GM12878 (cell line): ENCODE data around the gene BTNL2. TPM values are rescaled to one million over a fixed set of nuclear protein-coding genes. Genes with fewer than 3 reads are reported as not detected.
A peak's percentile ranks its signal among the peaks of the same experiment; 100 is the strongest.

Experiments used
- ATAC-seq: fragments of 200-7000 bp; cut with Tn5 transposase; 3 replicates; pipeline ENCODE4 v1.9.1; 2020; ENCODE audit warnings: mild to moderate bottlenecking, moderate library complexity
- BruUV-seq: library from RNA; stranded (reverse); fragments of 400-500 nt; replicated peaks from 2 replicates; lab custom pipeline; 2021; lab: Mats Ljungman, UMichigan
- CTCF ChIA-PET: fragments of 300-600 bp; sonication (Branson Sonifier 250); formaldehyde crosslinking; extraction: SDS; loops from one replicate; lab custom pipeline; 2021; ENCODE audit warnings: inconsistent platforms; lab: Yijun Ruan, JAX
- POLR2A ChIA-PET: fragments of 350-600 bp; formaldehyde crosslinking; extraction: SDS; loops from one replicate; lab custom pipeline; 2021; ENCODE audit warnings: inconsistent platforms; lab: Charles Lee
- RAD21 ChIA-PET: fragments of 300-600 bp; sonication (Branson Sonifier 250); formaldehyde crosslinking; loops from one replicate; lab custom pipeline; 2023; ENCODE audit warnings: antibody characterized with exemption; ENCODE audit not compliant: unreplicated experiment; lab: Charles Lee
- SMC1A ChIA-PET: fragments of 300-600 bp; sonication (Branson Sonifier 250); formaldehyde crosslinking; loops from one replicate; lab custom pipeline; 2023; ENCODE audit not compliant: unreplicated experiment, uncharacterized antibody; lab: Charles Lee
- DNase-seq: peaks from one replicate; pipeline ENCODE4 v3.0.0-alpha.2; 2011; ENCODE audit warnings: low read depth, low spot score
- FAIRE-seq: peaks from 3 replicates; lab custom pipeline; 2011; peaks lifted over from hg19 to GRCh38; lab: Jason Lieb, UNC
- H2AFZ ChIP-seq: 2 replicates; pipeline ENCODE4 v1.6.0; 2011; ENCODE audit warnings: low read depth, low read length, control low read depth; ENCODE audit not compliant: control insufficient read depth
- H3K27ac ChIP-seq: 2 replicates; pipeline ENCODE4 v1.5.1; 2011; ENCODE audit warnings: control low read depth; ENCODE audit not compliant: control insufficient read depth, insufficient read depth
- H3K27me3 ChIP-seq, 2 experiments: replicated peaks in 1 of 2; 2 replicates each; pipeline versions ENCODE4 v1.6.0 to v1.6.1; 2011; ENCODE audit warnings: low read length in 1 of 2; ENCODE audit not compliant: control insufficient read depth in 2 of 2, insufficient read depth in 2 of 2
- H3K36me3 ChIP-seq, 2 experiments: 2 replicates each; pipeline ENCODE4 v1.5.1; 2011; ENCODE audit warnings: low read length in 1 of 2; ENCODE audit not compliant: control insufficient read depth in 2 of 2, insufficient read depth in 2 of 2
- H3K4me1 ChIP-seq: 2 replicates; pipeline ENCODE4 v1.6.1; 2011; ENCODE audit warnings: mild to moderate bottlenecking, low read length, moderate library complexity, mixed read lengths; ENCODE audit not compliant: control insufficient read depth, insufficient read depth
- H3K4me2 ChIP-seq: 2 replicates; pipeline ENCODE4 v1.6.0; 2011; ENCODE audit warnings: control low read depth; ENCODE audit not compliant: control insufficient read depth, insufficient read depth
- H3K4me3 ChIP-seq: fragments of 200-600 bp; sonication (generic); 2 replicates; pipeline ENCODE4 v1.5.1; 2016
- H3K79me2 ChIP-seq: 2 replicates; pipeline ENCODE4 v1.6.0; 2011; ENCODE audit warnings: low read length; ENCODE audit not compliant: control insufficient read depth, insufficient read depth
- H3K9ac ChIP-seq: 2 replicates; pipeline ENCODE4 v1.8.0; 2011; ENCODE audit warnings: low read length, control low read depth, mixed read lengths; ENCODE audit not compliant: control insufficient read depth, insufficient read depth
- H3K9me3 ChIP-seq: replicated peaks from 3 replicates; pipeline ENCODE4 v1.5.1; 2011; ENCODE audit warnings: mild to moderate bottlenecking, low read length; ENCODE audit not compliant: control insufficient read depth, insufficient read depth
- H4K20me1 ChIP-seq: 2 replicates; pipeline ENCODE4 v1.6.0; 2011; ENCODE audit not compliant: control insufficient read depth, insufficient read depth
- BHLHE40 ChIP-seq, 2 experiments: fragments of 450-650 bp in 1 of 2; IDR thresholded peaks; 2 replicates each; pipeline ENCODE4 v1.6.1; 2011 to 2017; ENCODE audit warnings: low read depth in 2 of 2, borderline replicate concordance in 1 of 2, improper control_type of control experiment in 1 of 2, low read length in 1 of 2, mild to moderate bottlenecking in 1 of 2
- E2F4 ChIP-seq: IDR thresholded peaks from 2 replicates; pipeline ENCODE4 v1.6.1; 2012; ENCODE audit warnings: low read depth, low read length, improper control_type of control experiment
- IRF4 ChIP-seq: IDR thresholded peaks from 2 replicates; pipeline ENCODE4 v1.6.1; 2011; ENCODE audit warnings: low read depth, low read length
- MTA3 ChIP-seq: IDR thresholded peaks from 2 replicates; pipeline ENCODE4 v1.6.1; 2012; ENCODE audit warnings: low read length, inconsistent platforms, borderline replicate concordance
- NFYB ChIP-seq: IDR thresholded peaks from 2 replicates; pipeline ENCODE4 v1.6.1; 2011; ENCODE audit warnings: low read depth, mild to moderate bottlenecking, low read length, improper control_type of control experiment, moderate library complexity; ENCODE audit not compliant: insufficient read depth
- NRF1 ChIP-seq: conservative IDR thresholded peaks from 2 replicates; pipeline ENCODE4 v1.6.1; 2011; ENCODE audit warnings: mild to moderate bottlenecking, low read depth, low read length, improper control_type of control experiment
- PAX8 ChIP-seq: fragments of 450-650 bp; IDR thresholded peaks from 2 replicates; pipeline ENCODE4 v1.6.1; 2017; ENCODE audit warnings: mild to moderate bottlenecking, moderate library complexity
- POU2F2 ChIP-seq: IDR thresholded peaks from 3 replicates; pipeline ENCODE4 v1.6.1; 2011; ENCODE audit warnings: low read depth, mild to moderate bottlenecking, low read length, borderline replicate concordance
- RELB ChIP-seq: fragments of 450-650 bp; IDR thresholded peaks from 2 replicates; pipeline ENCODE4 v1.6.1; 2017; ENCODE audit warnings: low read depth, mild to moderate bottlenecking, moderate library complexity
- ZNF274 ChIP-seq: IDR thresholded peaks from one replicate; pipeline ENCODE4 v1.8.0; 2011; ENCODE audit not compliant: insufficient read length, insufficient read depth
- WGBS: methylation state at CpG from one replicate; pipeline ENCODE4 v1.1.6; 2016; ENCODE audit warnings: low lambda C conversion rate; ENCODE audit not compliant: insufficient replicate concordance, insufficient coverage; ENCODE audit errors: missing lambda C conversion rate; 5-methylcytosine and 5-hydroxymethylcytosine counted together
- in situ Hi-C: fragments of 300-500 bp; cut with MboI; formaldehyde crosslinking; loops from 9 replicates; pipeline ENCODE4 v1.14.3; 2018; ENCODE audit warnings: mixed read lengths
- intact Hi-C: fragments of 100-400 bp; cut with micrococcal nuclease; formaldehyde crosslinking; loops from one replicate; pipeline ENCODE4 v1.14.2; 2022; ENCODE audit not compliant: unreplicated experiment
- polyA plus RNA-seq, 11 experiments: library from polyadenylated mRNA; depleted of rRNA in 4 of 11; unstranded in 6 of 11; stranded (reverse) in 5 of 11; fragments of >200 nt; fragmentation: Nextera tagmentation in 4 of 11; fragmentation: Illumina TruSeq in 1 of 11; extraction: Ambion mirVana in 4 of 11; extraction: Trizol in 1 of 11; gene quantifications; 1 replicate in 1 of 11; 2 replicates in 10 of 11; pipeline versions ENCODE4 v1.2.1 to v1.2.3, GENCODE V29; 2011 to 2016; ENCODE audit warnings: inconsistent platforms in 2 of 11, missing spikeins in 2 of 11, low read depth in 1 of 11
- total RNA-seq, 4 experiments: library from RNA; depleted of rRNA in 3 of 4; stranded (reverse); fragments of >200 nt in 3 of 4; fragmentation: Illumina TruSeq in 1 of 4; extraction: Trizol in 1 of 4; gene quantifications; 2 replicates each; pipeline versions ENCODE4 v1.2.1 to v1.2.3, GENCODE V29; 2013 to 2021
- TF ChIP-seq, protein P1 (sequence below): fragments of 450-650 bp; IDR thresholded peaks from 2 replicates; pipeline ENCODE4 v1.6.1; 2016; ENCODE audit warnings: mild to moderate bottlenecking, moderate library complexity, borderline replicate concordance
- TF ChIP-seq, protein P2 (sequence below): fragments of 450-650 bp; IDR thresholded peaks from 2 replicates; pipeline ENCODE4 v1.6.1; 2017; ENCODE audit warnings: borderline replicate concordance

Gene BTNL2
- total and polyA plus RNA-seq, 10 of the 15 experiments (the other 5 are each of a cell fraction or from before 2014, with no cell fraction given) = 0.11 to 0.29 (median 0.26) TPM; not detected in 5

- WGBS = 0% methylated on average over 2 of the region's 2 CpGs
- SMC1A ChIA-PET = interaction anchor here (0.7 to 7.3 kb wide), 6 partner anchors 152 to 350 kb away, joined by 3 to 154 read pairs (median 10); partner anchors contain the start of gene HLA-DRB1
- TF ChIP-seq RELB (peak; percentile 98), PAX8 (0 out of 2 replicates have a peak, but pooled peaks have one; percentile 19), MTA3 (peak; percentile 5; the same call in 1 of the 2 replicates), BHLHE40 (IDR thresholded peaks at IDR 0.05; ENCODE audit: borderline replicate concordance in 1 of 2, low read depth in 2 of 2, low read length in 1 of 2) (peak; percentile 16 to 45; a peak in 2 of 4 replicates), POU2F2 (no peak), NRF1 (no peak), IRF4 (peak; percentile 84), ZNF274 (no peak), E2F4 (no peak), NFYB (peak; percentile 88)
- TF ChIP-seq, protein P1, sequence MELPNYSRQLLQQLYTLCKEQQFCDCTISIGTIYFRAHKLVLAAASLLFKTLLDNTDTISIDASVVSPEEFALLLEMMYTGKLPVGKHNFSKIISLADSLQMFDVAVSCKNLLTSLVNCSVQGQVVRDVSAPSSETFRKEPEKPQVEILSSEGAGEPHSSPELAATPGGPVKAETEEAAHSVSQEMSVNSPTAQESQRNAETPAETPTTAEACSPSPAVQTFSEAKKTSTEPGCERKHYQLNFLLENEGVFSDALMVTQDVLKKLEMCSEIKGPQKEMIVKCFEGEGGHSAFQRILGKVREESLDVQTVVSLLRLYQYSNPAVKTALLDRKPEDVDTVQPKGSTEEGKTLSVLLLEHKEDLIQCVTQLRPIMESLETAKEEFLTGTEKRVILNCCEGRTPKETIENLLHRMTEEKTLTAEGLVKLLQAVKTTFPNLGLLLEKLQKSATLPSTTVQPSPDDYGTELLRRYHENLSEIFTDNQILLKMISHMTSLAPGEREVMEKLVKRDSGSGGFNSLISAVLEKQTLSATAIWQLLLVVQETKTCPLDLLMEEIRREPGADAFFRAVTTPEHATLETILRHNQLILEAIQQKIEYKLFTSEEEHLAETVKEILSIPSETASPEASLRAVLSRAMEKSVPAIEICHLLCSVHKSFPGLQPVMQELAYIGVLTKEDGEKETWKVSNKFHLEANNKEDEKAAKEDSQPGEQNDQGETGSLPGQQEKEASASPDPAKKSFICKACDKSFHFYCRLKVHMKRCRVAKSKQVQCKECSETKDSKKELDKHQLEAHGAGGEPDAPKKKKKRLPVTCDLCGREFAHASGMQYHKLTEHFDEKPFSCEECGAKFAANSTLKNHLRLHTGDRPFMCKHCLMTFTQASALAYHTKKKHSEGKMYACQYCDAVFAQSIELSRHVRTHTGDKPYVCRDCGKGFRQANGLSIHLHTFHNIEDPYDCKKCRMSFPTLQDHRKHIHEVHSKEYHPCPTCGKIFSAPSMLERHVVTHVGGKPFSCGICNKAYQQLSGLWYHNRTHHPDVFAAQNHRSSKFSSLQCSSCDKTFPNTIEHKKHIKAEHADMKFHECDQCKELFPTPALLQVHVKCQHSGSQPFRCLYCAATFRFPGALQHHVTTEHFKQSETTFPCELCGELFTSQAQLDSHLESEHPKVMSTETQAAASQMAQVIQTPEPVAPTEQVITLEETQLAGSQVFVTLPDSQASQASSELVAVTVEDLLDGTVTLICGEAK = no peak
- TF ChIP-seq, protein P2, sequence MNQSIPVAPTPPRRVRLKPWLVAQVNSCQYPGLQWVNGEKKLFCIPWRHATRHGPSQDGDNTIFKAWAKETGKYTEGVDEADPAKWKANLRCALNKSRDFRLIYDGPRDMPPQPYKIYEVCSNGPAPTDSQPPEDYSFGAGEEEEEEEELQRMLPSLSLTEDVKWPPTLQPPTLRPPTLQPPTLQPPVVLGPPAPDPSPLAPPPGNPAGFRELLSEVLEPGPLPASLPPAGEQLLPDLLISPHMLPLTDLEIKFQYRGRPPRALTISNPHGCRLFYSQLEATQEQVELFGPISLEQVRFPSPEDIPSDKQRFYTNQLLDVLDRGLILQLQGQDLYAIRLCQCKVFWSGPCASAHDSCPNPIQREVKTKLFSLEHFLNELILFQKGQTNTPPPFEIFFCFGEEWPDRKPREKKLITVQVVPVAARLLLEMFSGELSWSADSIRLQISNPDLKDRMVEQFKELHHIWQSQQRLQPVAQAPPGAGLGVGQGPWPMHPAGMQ = no peak
Observed at GRCh38 chr6:32436995-32437836, 30.2 kb upstream of the BTNL2 start.

More at GRCh38 chr6:32436995-32437836, 30.2 kb upstream of the BTNL2 start:
- in situ Hi-C loops (no loop called here), intact Hi-C loops (loop anchor here (1.0 to 10.0 kb wide), 6 partner anchors 150 to 508 kb away; partner anchors contain the start of genes HLA-DMB, HLA-DQA1 and HLA-DRB1)
- no peaks in the 10 kb centered on the region for H4K20me1 ChIP-seq
- peak overlapping the region; percentile 58 for H3K4me2 ChIP-seq
- peak overlapping the region; percentile 100 for H3K27ac ChIP-seq
- H3K4me3 ChIP-seq = no peak overlapping the region
- H3K4me1 ChIP-seq = peaks cover 27% of the 10 kb centered on the region
- ChIA-PET RAD21 (interaction anchor here (0.8 to 8.2 kb wide), 6 partner anchors 199 to 430 kb away, joined by 3 to 119 read pairs (median 10); partner anchors contain the start of gene HLA-DQA1), POLR2A (interaction anchor here (0.6 to 2.4 kb wide), 7 partner anchors 172 to 255 kb away, joined by 3 to 20 read pairs (median 7); partner anchors contain the start of gene HLA-DQB1), CTCF (interaction anchor here (1.1 to 9.2 kb wide), 6 partner anchors 36 to 431 kb away, joined by 3 to 160 read pairs (median 10); no protein-coding TSS in a partner anchor)
- no peaks in the 10 kb centered on the region for H3K9me3 ChIP-seq
- FAIRE-seq = peak; percentile 80
- H3K36me3 ChIP-seq = peaks cover 0 to 8% of the 10 kb centered on the region in 2 experiments; a peak in 1 of 4 replicates
- H2AFZ ChIP-seq = peak overlapping the region; percentile 8; the same call in 1 of the 2 replicates
- DNase-seq = peak; percentile 95
- H3K9ac ChIP-seq = peak overlapping the region; percentile 74
- peak; percentile 71 for ATAC-seq
- H3K27me3 ChIP-seq = no peaks in the 10 kb centered on the region
- H3K79me2 ChIP-seq = peaks cover 38% of the 10 kb centered on the region
- TSS peak; percentile 74 for BruUV-seq
